ENCODE data around the gene ANKRD9. TPM values are rescaled to one million over a fixed set of nuclear protein-coding genes. Genes with fewer than 3 reads are reported as not detected.
A peak's percentile ranks its signal among the peaks of the same experiment; 100 is the strongest.

ANKRD9 gene
- total and polyA plus RNA-seq, 5 donors from 2014 or later: 0.69 to 7.1 (median 1.7) TPM

GRCh38 chr14:102496331-102496691 is 13.3 kb downstream of the ANKRD9 start:
- Mint-ChIP-seq H3K9me3 (peaks cover 0 to 1% (median 0%) of the 10 kb centered on the region in 7 donors), H3K27me3 (no peaks in the 10 kb centered on the region), H3K4me3 (no peak overlapping the region), H3K36me3 (peaks cover 6% of the 10 kb centered on the region), H3K4me1 (peaks cover 0 to 5% (median 0%) of the 10 kb centered on the region in 4 donors), H3K27ac (no peak overlapping the region)
- Histone ChIP-seq H3K4me1 (ENCODE audit: control insufficient read depth, insufficient read depth, low read length, poor library complexity, severe bottlenecking) (no peaks in the 10 kb centered on the region), H3K27me3 (ENCODE audit: control insufficient read depth, insufficient read depth, low read length) (no peaks in the 10 kb centered on the region), H3K36me3 (ENCODE audit: control insufficient read depth, insufficient read depth, low read length) (peaks cover 4% of the 10 kb centered on the region), H3K27ac (ENCODE audit: insufficient read depth, low read length, poor library complexity, severe bottlenecking) (no peak overlapping the region), H3K4me3 (ENCODE audit: low read depth, low read length) (no peak overlapping the region), H3K9me3 (ENCODE audit: control insufficient read depth in 2 of 2, low read length in 2 of 2) (no peaks in the 10 kb centered on the region)
- DNase-seq: no peak
- ATAC-seq (ENCODE audit: low read depth in 2 of 2): no peak

GRCh38 chr14:102495491-102496330 is 13.9 kb downstream of the ANKRD9 start:
- Mint-ChIP-seq H3K27me3 (no peaks in the 10 kb centered on the region), H3K4me3 (no peak overlapping the region), H3K27ac (peak overlapping the region in 1 of 3 donors; percentile 31), H3K9me3 (peaks cover 0 to 1% (median 0%) of the 10 kb centered on the region in 7 donors), H3K36me3 (peaks cover 8% of the 10 kb centered on the region), H3K4me1 (peaks cover 0 to 3% (median 0%) of the 10 kb centered on the region in 4 donors)
- Histone ChIP-seq H3K4me1 (ENCODE audit: control insufficient read depth, insufficient read depth, low read length, poor library complexity, severe bottlenecking) (no peaks in the 10 kb centered on the region), H3K4me3 (ENCODE audit: low read depth, low read length) (no peak overlapping the region), H3K9me3 (ENCODE audit: control insufficient read depth in 2 of 2, low read length in 2 of 2) (no peaks in the 10 kb centered on the region), H3K36me3 (ENCODE audit: control insufficient read depth, insufficient read depth, low read length) (peaks cover 4% of the 10 kb centered on the region), H3K27ac (ENCODE audit: insufficient read depth, low read length, poor library complexity, severe bottlenecking) (no peak overlapping the region), H3K27me3 (ENCODE audit: control insufficient read depth, insufficient read depth, low read length) (no peaks in the 10 kb centered on the region)
- no peak for DNase-seq
- no peak for ATAC-seq (ENCODE audit: low read depth in 2 of 2)

GRCh38 chr14:102493585-102493984 is 16.0 kb downstream of the ANKRD9 start:
- no peak overlapping the region for H3K27ac Mint-ChIP-seq

GRCh38 chr14:102493096-102493495 is 16.5 kb downstream of the ANKRD9 start:
- Mint-ChIP-seq H3K4me3 (no peak overlapping the region), H3K27ac (no peak overlapping the region), H3K4me1 (no peaks in the 10 kb centered on the region), H3K9me3 (no peaks in the 10 kb centered on the region), H3K36me3 (peaks cover 3% of the 10 kb centered on the region), H3K27me3 (no peaks in the 10 kb centered on the region)
- Histone ChIP-seq H3K27me3 (ENCODE audit: control insufficient read depth, insufficient read depth, low read length) (no peaks in the 10 kb centered on the region), H3K9me3 (ENCODE audit: control insufficient read depth in 2 of 2, low read length in 2 of 2) (no peaks in the 10 kb centered on the region), H3K27ac (ENCODE audit: insufficient read depth, low read length, poor library complexity, severe bottlenecking) (no peak overlapping the region), H3K4me1 (ENCODE audit: control insufficient read depth, insufficient read depth, low read length, poor library complexity, severe bottlenecking) (no peaks in the 10 kb centered on the region), H3K4me3 (ENCODE audit: low read depth, low read length) (no peak overlapping the region), H3K36me3 (ENCODE audit: control insufficient read depth, insufficient read depth, low read length) (no peaks in the 10 kb centered on the region)
- no peak for ATAC-seq (ENCODE audit: low read depth in 2 of 2)
- DNase-seq: no peak

More at GRCh38 chr14:102493585-102493984, 16.0 kb downstream of the ANKRD9 start:
- Mint-ChIP-seq H3K27me3 (no peaks in the 10 kb centered on the region), H3K9me3 (peaks cover 0 to under 1% (median 0%) of the 10 kb centered on the region in 7 donors), H3K36me3 (peaks cover 3% of the 10 kb centered on the region), H3K4me3 (no peak overlapping the region), H3K4me1 (no peaks in the 10 kb centered on the region)
- DNase-seq (no peak), ATAC-seq (ENCODE audit: low read depth in 2 of 2) (no peak)
- peaks cover 4% of the 10 kb centered on the region for H3K36me3 ChIP-seq (ENCODE audit: control insufficient read depth, insufficient read depth, low read length)
- no peak overlapping the region for H3K4me3 ChIP-seq (ENCODE audit: low read depth, low read length)
- no peak overlapping the region for H3K27ac ChIP-seq (ENCODE audit: insufficient read depth, low read length, poor library complexity, severe bottlenecking)
- no peaks in the 10 kb centered on the region for H3K27me3 ChIP-seq (ENCODE audit: control insufficient read depth, insufficient read depth, low read length)
- no peaks in the 10 kb centered on the region for H3K9me3 ChIP-seq (ENCODE audit: control insufficient read depth in 2 of 2, low read length in 2 of 2)
- no peaks in the 10 kb centered on the region for H3K4me1 ChIP-seq (ENCODE audit: control insufficient read depth, insufficient read depth, low read length, poor library complexity, severe bottlenecking)

- Mint-ChIP-seq H3K27me3 (no peaks in the 10 kb centered on the region), H3K4me1 (no peaks in the 10 kb centered on the region), H3K27ac (peak overlapping the region in 1 of 3 donors; percentile 71), H3K4me3 (no peak overlapping the region), H3K36me3 (peaks cover 3% of the 10 kb centered on the region), H3K9me3 (no peaks in the 10 kb centered on the region)
- ATAC-seq (ENCODE audit: low read depth in 2 of 2) (no peak), DNase-seq (no peak)
- Histone ChIP-seq H3K4me3 (ENCODE audit: low read depth, low read length) (no peak overlapping the region), H3K4me1 (ENCODE audit: control insufficient read depth, insufficient read depth, low read length, poor library complexity, severe bottlenecking) (no peaks in the 10 kb centered on the region), H3K27me3 (ENCODE audit: control insufficient read depth, insufficient read depth, low read length) (no peaks in the 10 kb centered on the region), H3K36me3 (ENCODE audit: control insufficient read depth, insufficient read depth, low read length) (no peaks in the 10 kb centered on the region), H3K27ac (ENCODE audit: insufficient read depth, low read length, poor library complexity, severe bottlenecking) (no peak overlapping the region), H3K9me3 (ENCODE audit: control insufficient read depth in 2 of 2, low read length in 2 of 2) (no peaks in the 10 kb centered on the region)
These were observed 17.1 kb downstream of the ANKRD9 start for GRCh38 chr14:102492531-102492910.

- ATAC-seq (ENCODE audit: low read depth in 2 of 2) (no peak), DNase-seq (no peak)
- no peaks in the 10 kb centered on the region for H3K4me1 Mint-ChIP-seq
- H3K36me3 ChIP-seq (ENCODE audit: control insufficient read depth, insufficient read depth, low read length): no peaks in the 10 kb centered on the region
- H3K36me3 Mint-ChIP-seq: peaks cover 3% of the 10 kb centered on the region
- H3K27ac ChIP-seq (ENCODE audit: insufficient read depth, low read length, poor library complexity, severe bottlenecking): no peak overlapping the region
- H3K4me3 ChIP-seq (ENCODE audit: low read depth, low read length): no peak overlapping the region
- no peaks in the 10 kb centered on the region for H3K27me3 Mint-ChIP-seq
- H3K4me1 ChIP-seq (ENCODE audit: control insufficient read depth, insufficient read depth, low read length, poor library complexity, severe bottlenecking): no peaks in the 10 kb centered on the region
- H3K4me3 Mint-ChIP-seq: no peak overlapping the region
- peak overlapping the region in 1 of 3 donors; percentile 67 for H3K27ac Mint-ChIP-seq
- H3K9me3 ChIP-seq (ENCODE audit: control insufficient read depth in 2 of 2, low read length in 2 of 2): no peaks in the 10 kb centered on the region
- no peaks in the 10 kb centered on the region for H3K9me3 Mint-ChIP-seq
- H3K27me3 ChIP-seq (ENCODE audit: control insufficient read depth, insufficient read depth, low read length): no peaks in the 10 kb centered on the region
These were observed 17.6 kb downstream of the ANKRD9 start for GRCh38 chr14:102491786-102492530.

- Histone ChIP-seq H3K36me3 (ENCODE audit: control insufficient read depth, insufficient read depth, low read length) (no peaks in the 10 kb centered on the region), H3K4me1 (ENCODE audit: control insufficient read depth, insufficient read depth, low read length, poor library complexity, severe bottlenecking) (no peaks in the 10 kb centered on the region), H3K4me3 (ENCODE audit: low read depth, low read length) (no peak overlapping the region), H3K27ac (ENCODE audit: insufficient read depth, low read length, poor library complexity, severe bottlenecking) (no peak overlapping the region), H3K27me3 (ENCODE audit: control insufficient read depth, insufficient read depth, low read length) (no peaks in the 10 kb centered on the region), H3K9me3 (ENCODE audit: control insufficient read depth in 2 of 2, low read length in 2 of 2) (no peaks in the 10 kb centered on the region)
- H3K36me3 Mint-ChIP-seq: peaks cover 5% of the 10 kb centered on the region
- no peaks in the 10 kb centered on the region for H3K27me3 Mint-ChIP-seq
- H3K4me1 Mint-ChIP-seq: no peaks in the 10 kb centered on the region
- no peak for DNase-seq
- ATAC-seq (ENCODE audit: low read depth in 2 of 2): no peak
- no peak overlapping the region for H3K4me3 Mint-ChIP-seq
- peak overlapping the region in 2 of 3 donors; percentile 67 to 80 for H3K27ac Mint-ChIP-seq
- peaks cover 0 to 1% (median 0%) of the 10 kb centered on the region in 7 donors for H3K9me3 Mint-ChIP-seq
These were observed 18.2 kb downstream of the ANKRD9 start for GRCh38 chr14:102491366-102491765.
